VCaP (cell line): Measurements from ENCODE around the gene GPR142.

Experiments
- H3K27ac ChIP-seq: fragments of 450-650 bp; 2 replicates; pipeline ENCODE4 v1.5.1; 2017
- TF ChIP-seq, protein P1 (sequence below): fragments of 450-650 bp; conservative IDR thresholded peaks from 2 replicates; pipeline ENCODE4 v1.5.1; 2017; ENCODE audit warnings: mild to moderate bottlenecking, moderate library complexity

Gene GPR142

DNA sequence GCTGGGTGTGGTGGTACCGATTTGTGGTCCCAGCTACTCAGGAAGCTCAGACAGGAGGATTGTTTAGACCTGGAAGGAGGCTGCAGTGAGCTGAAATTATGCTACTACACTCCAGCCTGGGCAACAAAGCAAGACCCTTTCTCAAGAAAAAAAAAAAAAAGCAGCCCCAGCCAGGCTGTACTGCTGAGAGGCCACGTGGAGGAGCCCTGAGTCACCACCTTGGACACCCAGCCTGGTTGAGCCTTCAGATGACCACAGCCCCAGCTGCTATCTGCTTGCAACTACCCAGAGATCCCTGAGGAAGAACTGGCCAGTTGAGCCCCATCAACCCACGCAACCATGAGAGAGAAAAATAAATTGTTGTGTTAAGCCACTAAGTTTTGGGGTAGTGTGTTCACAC lies 41.0 kb downstream of the GPR142 start:
- TF ChIP-seq, protein P1, sequence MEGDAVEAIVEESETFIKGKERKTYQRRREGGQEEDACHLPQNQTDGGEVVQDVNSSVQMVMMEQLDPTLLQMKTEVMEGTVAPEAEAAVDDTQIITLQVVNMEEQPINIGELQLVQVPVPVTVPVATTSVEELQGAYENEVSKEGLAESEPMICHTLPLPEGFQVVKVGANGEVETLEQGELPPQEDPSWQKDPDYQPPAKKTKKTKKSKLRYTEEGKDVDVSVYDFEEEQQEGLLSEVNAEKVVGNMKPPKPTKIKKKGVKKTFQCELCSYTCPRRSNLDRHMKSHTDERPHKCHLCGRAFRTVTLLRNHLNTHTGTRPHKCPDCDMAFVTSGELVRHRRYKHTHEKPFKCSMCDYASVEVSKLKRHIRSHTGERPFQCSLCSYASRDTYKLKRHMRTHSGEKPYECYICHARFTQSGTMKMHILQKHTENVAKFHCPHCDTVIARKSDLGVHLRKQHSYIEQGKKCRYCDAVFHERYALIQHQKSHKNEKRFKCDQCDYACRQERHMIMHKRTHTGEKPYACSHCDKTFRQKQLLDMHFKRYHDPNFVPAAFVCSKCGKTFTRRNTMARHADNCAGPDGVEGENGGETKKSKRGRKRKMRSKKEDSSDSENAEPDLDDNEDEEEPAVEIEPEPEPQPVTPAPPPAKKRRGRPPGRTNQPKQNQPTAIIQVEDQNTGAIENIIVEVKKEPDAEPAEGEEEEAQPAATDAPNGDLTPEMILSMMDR = no peak
- H3K27ac ChIP-seq = no peak overlapping the region; the same call in 1 of the 2 replicates

DNA sequence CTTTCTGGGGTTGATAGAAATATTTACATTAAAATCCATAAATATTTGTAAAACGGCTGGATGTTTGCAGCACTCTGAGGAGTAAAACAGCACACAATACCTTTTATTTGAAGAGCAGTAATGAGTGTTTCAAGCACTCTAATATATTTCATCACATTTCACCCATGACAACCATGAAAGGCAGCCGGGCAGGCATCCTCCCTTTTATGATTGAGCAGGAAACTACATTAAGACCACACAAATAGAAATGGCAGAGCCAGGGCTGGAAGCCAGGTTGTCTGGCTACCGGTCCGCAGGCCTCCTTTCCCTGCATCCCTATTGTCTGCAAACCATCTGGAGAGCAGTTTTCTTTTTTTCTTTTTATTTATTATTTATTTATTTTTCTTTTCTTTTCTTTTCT lies 41.5 kb downstream of the GPR142 start:
- H3K27ac ChIP-seq = no peak overlapping the region; the same call in 1 of the 2 replicates
- TF ChIP-seq, protein P1 = no peak

DNA sequence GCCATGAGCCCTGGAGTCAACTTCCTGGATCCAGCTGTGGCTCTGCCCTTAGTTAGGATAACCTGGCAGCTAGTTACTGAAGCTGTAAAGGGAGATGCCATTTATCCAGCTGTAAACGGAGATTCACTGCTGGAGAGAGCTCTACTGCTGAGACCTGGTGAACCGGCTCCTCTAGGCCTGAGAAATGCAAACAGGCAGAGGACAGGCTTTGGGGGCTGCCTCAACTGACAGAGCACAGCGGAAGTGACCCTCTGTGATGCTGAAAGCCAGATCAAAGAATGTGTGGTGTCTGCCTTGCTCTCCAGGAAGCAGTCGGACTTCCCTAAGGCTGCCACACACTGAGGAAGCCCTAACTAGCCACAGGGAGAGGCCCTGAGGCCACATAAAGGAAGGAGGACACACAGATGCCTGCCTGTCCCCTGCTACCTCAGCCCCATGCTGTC lies 42.7 kb downstream of the GPR142 start:
- TF ChIP-seq, protein P1 = no peak
- H3K27ac ChIP-seq = no peak overlapping the region

DNA sequence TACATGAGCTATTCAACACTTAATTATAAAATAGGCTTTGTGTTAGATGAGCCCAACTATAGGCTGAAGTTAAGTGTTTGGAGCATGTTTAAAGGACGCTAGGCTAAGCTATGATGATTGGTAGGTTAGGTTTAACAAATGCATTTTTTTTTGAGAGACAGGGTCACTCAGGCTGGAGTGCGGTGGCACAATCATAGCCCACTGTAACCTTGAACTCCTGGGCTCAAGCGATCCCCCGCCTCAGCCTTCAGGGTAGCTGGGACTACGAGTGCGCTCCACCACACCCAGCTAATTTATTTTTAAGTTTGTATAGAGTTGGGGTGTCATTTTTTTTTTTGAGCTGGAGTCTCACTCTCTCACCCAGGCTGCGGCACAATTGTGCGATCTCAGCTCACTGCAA lies 45.3 kb downstream of the GPR142 start:
- H3K27ac ChIP-seq = no peak overlapping the region
- TF ChIP-seq, protein P1 = no peak

DNA sequence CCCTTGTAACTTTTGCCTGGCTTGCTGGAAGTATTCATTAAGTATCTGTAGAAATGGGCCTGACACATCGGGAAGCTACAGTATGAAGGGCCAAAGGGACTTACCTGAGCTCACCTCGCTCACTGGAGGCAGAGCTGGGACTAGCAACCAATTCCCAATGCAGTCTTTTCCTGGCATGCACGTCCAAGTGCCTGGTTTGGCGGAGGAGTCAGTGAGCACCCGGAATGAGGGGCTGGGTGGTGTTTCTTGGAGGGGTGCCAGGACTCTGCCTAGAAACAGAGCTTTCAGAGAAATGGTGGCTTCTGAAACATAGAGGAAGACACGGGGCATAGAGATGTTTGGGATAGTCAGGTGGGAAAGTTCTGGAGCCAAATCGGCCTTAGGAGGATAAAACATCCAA lies 46.2 kb downstream of the GPR142 start:
- TF ChIP-seq, protein P1 = no peak
- H3K27ac ChIP-seq = no peak overlapping the region

DNA sequence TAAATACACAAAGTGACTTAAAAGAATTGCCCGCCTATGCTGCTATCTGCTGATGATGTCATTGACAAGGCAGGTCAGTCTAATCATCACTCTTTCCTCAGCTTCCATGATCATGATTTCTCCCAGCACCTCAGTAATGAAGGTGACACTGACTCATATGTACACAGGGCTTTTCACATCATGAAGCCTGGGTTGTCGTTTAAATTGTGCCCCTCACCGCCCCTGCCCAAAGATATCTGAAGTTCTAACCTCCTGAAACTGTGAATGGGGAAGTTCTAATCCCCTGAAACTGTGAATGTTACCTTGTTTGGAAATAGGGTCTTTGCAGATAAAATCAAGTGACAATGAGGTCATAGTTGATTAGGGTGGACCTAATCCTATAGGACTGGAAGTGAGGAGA lies 47.2 kb downstream of the GPR142 start:
- no peak overlapping the region for H3K27ac ChIP-seq
- TF ChIP-seq, protein P1 = no peak

DNA sequence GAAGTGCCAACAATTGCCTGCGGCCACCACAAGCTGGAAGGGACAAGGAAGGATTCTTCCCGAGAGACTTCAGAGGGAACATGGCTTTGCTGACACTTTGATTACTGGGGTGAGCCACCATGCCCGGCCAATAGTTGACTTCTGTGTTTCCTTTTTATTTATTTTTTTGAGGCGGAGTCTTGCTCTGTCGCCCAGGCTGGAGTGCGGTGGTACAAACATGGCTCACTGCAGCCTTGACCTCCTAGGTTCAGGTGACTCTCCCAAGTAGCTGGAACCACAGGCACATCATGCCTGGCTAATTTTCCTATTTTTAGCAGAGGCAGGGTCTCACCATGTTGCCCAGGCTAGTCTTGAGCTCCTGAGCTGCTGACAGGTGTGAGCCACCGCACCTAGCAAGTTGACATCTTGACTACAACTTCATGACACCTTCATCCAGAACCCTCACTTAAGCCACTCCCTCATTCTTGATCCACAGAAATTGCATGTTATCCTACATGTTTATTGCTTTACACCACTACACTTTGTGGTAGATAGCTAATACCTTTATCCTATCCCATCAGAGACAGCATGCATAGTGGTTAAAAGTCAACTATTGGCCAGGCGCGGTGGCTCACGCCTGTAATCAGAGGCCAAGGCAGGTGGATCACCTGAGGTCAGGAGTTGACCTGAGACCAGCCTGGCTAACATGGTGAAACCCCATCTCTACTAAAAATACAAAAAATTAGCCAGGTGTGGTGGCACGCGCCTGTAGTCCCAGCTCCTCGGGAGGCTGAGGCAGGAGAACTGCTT lies 48.5 kb downstream of the GPR142 start:
- TF ChIP-seq, protein P1 = no peak

More for the DNA sequence above, 48.5 kb downstream of the GPR142 start:
- H3K27ac ChIP-seq = no peak overlapping the region
